22Rv1 (cell line): ENCODE measurements around the gene GTF3C4.

Experiments
- CTCF ChIP-seq: fragments of 450-650 bp; IDR thresholded peaks from 2 replicates; pipeline ENCODE4 v1.5.1; 2017; ENCODE audit warnings: mild to moderate bottlenecking
- ZFX ChIP-seq: fragments of 450-650 bp; IDR thresholded peaks from 2 replicates; pipeline ENCODE4 v1.6.1; 2017; ENCODE audit warnings: antibody characterized with exemption, borderline replicate concordance

- TF ChIP-seq CTCF = no peak
- TF ChIP-seq ZFX = no peak
Observed at GRCh38 chr9:132712753-132713152, 42.5 kb downstream of the GTF3C4 start.
